SU-DHL-6 (cell line): ENCODE measurements around the gene TENT5C.

Experiments
- H2AFZ ChIP-seq: fragments of 200-600 bp; sonication (generic); 2 replicates; pipeline ENCODE4 v1.6.1; 2014; ENCODE audit warnings: low read depth, mild to moderate bottlenecking, moderate library complexity, mixed read lengths, antibody characterized with exemption, low read length; ENCODE audit not compliant: severe bottlenecking
- H3F3A ChIP-seq: fragments of 200-600 bp; shearing (Covaris generic); 2 replicates; pipeline ENCODE4 v1.6.0; 2016; ENCODE audit warnings: antibody characterized with exemption, mild to moderate bottlenecking; ENCODE audit not compliant: insufficient read depth
- H3K27ac ChIP-seq: fragments of 200-600 bp; sonication (generic); 2 replicates; pipeline ENCODE4 v1.5.1; 2016; ENCODE audit warnings: low read depth, mild to moderate bottlenecking, low read length, moderate library complexity, mixed read lengths
- H3K27me3 ChIP-seq: fragments of 200-600 bp; sonication (generic), shearing (Covaris generic); 2 replicates; pipeline ENCODE4 v1.6.0; 2014; ENCODE audit warnings: mild to moderate bottlenecking, low read length
- H3K36me3 ChIP-seq: fragments of 200-600 bp; sonication (generic); 2 replicates; pipeline ENCODE4 v1.6.1; 2014; ENCODE audit warnings: mild to moderate bottlenecking, low read length, mixed read lengths
- H3K4me2 ChIP-seq: fragments of 300-600, 200-600 bp; shearing (Covaris generic), sonication (generic); 2 replicates; pipeline ENCODE4 v1.6.0; 2014; ENCODE audit warnings: low read length, low read depth, mild to moderate bottlenecking; ENCODE audit not compliant: poor library complexity, severe bottlenecking
- H3K4me3 ChIP-seq: fragments of 200-600 bp; sonication (generic); 2 replicates; pipeline ENCODE4 v1.5.1; 2014; ENCODE audit warnings: antibody characterized with exemption, low read length, mild to moderate bottlenecking, mixed read lengths; ENCODE audit not compliant: insufficient read depth, poor library complexity, severe bottlenecking
- H3K79me2 ChIP-seq: fragments of 200-600 bp; sonication (generic); 2 replicates; pipeline ENCODE4 v1.6.1; 2014; ENCODE audit warnings: mild to moderate bottlenecking, low read length, moderate library complexity; ENCODE audit not compliant: insufficient read depth
- H3K9ac ChIP-seq: fragments of 200-600 bp; sonication (generic); 2 replicates; pipeline ENCODE4 v1.7.0; 2014; ENCODE audit warnings: mild to moderate bottlenecking, low read length
- H3K9me2 ChIP-seq: fragments of 200-600 bp; sonication (generic); replicated peaks from 2 replicates; pipeline ENCODE4 v1.6.1; 2014; ENCODE audit warnings: low read length; ENCODE audit not compliant: insufficient read depth
- H3K9me3 ChIP-seq: fragments of 200-600 bp; sonication (generic); 2 replicates; pipeline ENCODE4 v1.6.1; 2014; ENCODE audit warnings: low read length, mixed read lengths; ENCODE audit not compliant: insufficient read depth
- H4K20me1 ChIP-seq: fragments of 200-600 bp; sonication (generic); 2 replicates; pipeline ENCODE4 v1.6.1; 2014; ENCODE audit warnings: low read depth, mild to moderate bottlenecking, antibody characterized with exemption, low read length, moderate library complexity, mixed read lengths
- EZH2phosphoT487 ChIP-seq: fragments of 200-600 bp; sonication (generic), shearing (Covaris generic); conservative IDR thresholded peaks from 2 replicates; pipeline ENCODE4 v1.6.1; 2018; ENCODE audit warnings: mild to moderate bottlenecking, antibody characterized with exemption, low read length, moderate library complexity, mixed read lengths
- TF ChIP-seq, protein P1 (sequence below): fragments of 200-600 bp; sonication (generic); IDR thresholded peaks from one replicate; pipeline ENCODE4 v1.5.1; 2017; ENCODE audit warnings: antibody characterized with exemption, mild to moderate bottlenecking, low read length, moderate library complexity; ENCODE audit not compliant: insufficient read depth, poor library complexity, severe bottlenecking

TENT5C gene

DNA sequence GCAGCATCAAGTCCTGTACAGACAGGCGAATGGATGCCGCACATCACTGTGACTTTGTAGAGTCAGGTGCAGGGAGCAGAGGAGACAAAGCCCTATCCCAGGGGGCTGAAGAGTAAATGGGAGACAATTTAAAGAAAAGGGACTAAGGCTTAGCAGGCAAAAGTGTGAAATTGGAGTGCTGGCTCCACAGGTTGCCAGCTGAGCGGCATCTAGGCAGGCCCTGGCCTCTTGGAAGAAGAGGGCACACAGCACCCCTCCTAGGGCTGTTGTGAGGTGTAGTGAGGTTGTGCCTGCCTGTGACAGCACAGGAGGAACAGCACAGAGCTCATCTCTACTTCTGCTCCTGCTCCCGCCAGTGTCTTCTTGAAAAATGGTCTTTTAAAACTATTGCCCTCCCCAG, 47.3 kb downstream of the TENT5C start:
- Histone ChIP-seq H3K9me2 (no peaks in the 10 kb centered on the region), H3K9ac (no peak overlapping the region), H3K27ac (no peak overlapping the region), H4K20me1 (no peaks in the 10 kb centered on the region), H3K4me2 (no peak overlapping the region), H3F3A (no peaks in the 10 kb centered on the region), H3K79me2 (no peaks in the 10 kb centered on the region), H2AFZ (no peak overlapping the region), H3K36me3 (no peaks in the 10 kb centered on the region), H3K9me3 (no peaks in the 10 kb centered on the region), H3K27me3 (no peaks in the 10 kb centered on the region), H3K4me3 (no peak overlapping the region)
- TF ChIP-seq, protein P1, sequence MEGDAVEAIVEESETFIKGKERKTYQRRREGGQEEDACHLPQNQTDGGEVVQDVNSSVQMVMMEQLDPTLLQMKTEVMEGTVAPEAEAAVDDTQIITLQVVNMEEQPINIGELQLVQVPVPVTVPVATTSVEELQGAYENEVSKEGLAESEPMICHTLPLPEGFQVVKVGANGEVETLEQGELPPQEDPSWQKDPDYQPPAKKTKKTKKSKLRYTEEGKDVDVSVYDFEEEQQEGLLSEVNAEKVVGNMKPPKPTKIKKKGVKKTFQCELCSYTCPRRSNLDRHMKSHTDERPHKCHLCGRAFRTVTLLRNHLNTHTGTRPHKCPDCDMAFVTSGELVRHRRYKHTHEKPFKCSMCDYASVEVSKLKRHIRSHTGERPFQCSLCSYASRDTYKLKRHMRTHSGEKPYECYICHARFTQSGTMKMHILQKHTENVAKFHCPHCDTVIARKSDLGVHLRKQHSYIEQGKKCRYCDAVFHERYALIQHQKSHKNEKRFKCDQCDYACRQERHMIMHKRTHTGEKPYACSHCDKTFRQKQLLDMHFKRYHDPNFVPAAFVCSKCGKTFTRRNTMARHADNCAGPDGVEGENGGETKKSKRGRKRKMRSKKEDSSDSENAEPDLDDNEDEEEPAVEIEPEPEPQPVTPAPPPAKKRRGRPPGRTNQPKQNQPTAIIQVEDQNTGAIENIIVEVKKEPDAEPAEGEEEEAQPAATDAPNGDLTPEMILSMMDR = no peak
- no peak for TF ChIP-seq EZH2phosphoT487

DNA sequence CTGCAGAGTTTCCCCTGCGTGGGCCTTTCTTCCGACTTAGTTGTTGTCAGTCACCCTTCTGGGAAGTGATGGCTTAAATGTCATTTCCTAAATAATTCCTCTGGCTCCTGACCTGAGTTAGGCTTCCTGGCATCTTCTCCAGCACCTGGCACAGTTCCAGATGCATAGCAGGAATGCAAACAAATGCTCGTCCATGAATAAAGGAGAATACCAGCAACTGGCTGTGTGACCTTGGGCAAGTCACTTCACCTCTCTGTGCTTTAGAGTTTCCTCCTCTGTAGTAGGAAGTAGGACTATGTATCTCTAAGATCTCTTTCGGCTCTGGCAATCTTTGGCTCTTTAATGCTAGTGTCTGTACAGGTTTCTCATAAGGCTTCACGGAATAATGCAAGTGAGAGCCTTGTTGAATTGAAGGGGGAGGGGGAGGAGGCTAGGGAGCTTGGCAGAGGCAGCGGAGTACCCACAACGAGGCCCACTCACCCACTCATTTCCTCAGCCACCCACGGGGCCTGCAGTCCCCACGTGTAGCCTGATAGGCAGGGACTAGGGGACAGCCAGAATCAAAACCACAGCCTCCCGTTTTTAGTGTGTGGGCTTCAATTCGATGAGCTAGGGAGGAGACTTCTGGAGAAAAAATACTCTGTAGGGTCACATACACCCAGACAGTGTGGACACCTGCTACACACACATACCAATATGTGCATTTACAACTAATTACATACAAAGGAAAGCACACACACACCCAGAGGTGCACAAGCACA, 48.1 kb downstream of the TENT5C start:
- Histone ChIP-seq H2AFZ (no peak overlapping the region), H3K4me3 (no peak overlapping the region), H3K79me2 (no peaks in the 10 kb centered on the region), H3K4me2 (peak overlapping the region; percentile 31), H4K20me1 (no peaks in the 10 kb centered on the region), H3K27me3 (no peaks in the 10 kb centered on the region), H3K9me3 (no peaks in the 10 kb centered on the region), H3K27ac (peak overlapping the region; percentile 39; the same call in 1 of the 2 replicates), H3F3A (no peaks in the 10 kb centered on the region), H3K36me3 (no peaks in the 10 kb centered on the region), H3K9me2 (no peaks in the 10 kb centered on the region), H3K9ac (no peak overlapping the region)
- TF ChIP-seq, protein P1 = no peak
- no peak for TF ChIP-seq EZH2phosphoT487

DNA sequence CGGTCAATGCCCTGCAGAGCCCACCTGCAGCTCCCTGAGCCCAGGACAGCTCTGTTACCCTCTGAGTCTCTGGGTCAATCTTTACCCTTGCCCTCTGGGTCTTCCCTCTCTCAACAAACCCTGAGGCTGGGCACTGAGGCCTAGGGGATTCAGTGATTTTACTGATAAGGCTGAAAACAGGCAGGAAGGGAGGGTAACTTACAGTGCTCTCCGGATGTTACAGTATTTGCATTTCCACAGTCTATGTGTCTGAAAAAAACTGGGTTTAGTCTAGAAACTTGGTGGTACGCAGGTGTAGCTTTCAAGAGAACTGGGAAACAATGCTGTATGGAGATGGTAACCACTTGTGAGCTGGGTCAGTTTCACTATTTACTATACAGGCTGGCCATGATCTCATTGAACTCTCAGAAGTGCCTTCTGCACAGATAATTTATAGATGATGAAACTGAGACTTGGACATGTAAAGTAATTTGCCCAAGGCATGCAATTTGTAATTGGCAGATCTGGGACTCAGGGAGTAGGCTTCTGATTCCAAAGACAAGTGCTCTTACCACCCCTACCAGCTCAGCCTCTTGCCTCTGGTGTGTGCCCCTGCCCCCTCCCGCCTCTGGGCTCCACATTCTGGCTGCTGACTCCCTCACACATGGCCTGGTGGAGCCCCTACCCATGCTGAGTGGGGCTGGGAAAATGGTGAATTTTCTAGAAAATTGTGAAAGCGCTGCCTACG, 48.8 kb downstream of the TENT5C start:
- no peak overlapping the region for H3K4me3 ChIP-seq
- H3K9ac ChIP-seq = no peak overlapping the region
- no peak overlapping the region for H2AFZ ChIP-seq
- H3K27ac ChIP-seq = peak overlapping the region; percentile 39; the same call in 1 of the 2 replicates
- H3K36me3 ChIP-seq = no peaks in the 10 kb centered on the region
- H3K9me2 ChIP-seq = no peaks in the 10 kb centered on the region
- no peaks in the 10 kb centered on the region for H3K79me2 ChIP-seq
- peak overlapping the region; percentile 31 for H3K4me2 ChIP-seq
- H3K27me3 ChIP-seq = no peaks in the 10 kb centered on the region
- H3F3A ChIP-seq = no peaks in the 10 kb centered on the region
- H3K9me3 ChIP-seq = no peaks in the 10 kb centered on the region
- TF ChIP-seq EZH2phosphoT487 = no peak
- TF ChIP-seq, protein P1 = no peak
- no peaks in the 10 kb centered on the region for H4K20me1 ChIP-seq
